SJSA1 (cell line): ENCODE data around the gene ACOT12. TPM values are rescaled to one million over a fixed set of nuclear protein-coding genes. Genes with fewer than 3 reads are reported as not detected.
"Not testable (repeated sequence)": the region's sequence is repeated elsewhere in the genome, so short reads cannot be mapped to it uniquely, and the experiment has no call there.

Source experiments
- DNase-seq, 2 experiments: peaks; one replicate each; pipeline ENCODE4 v3.0.0-alpha.2; 2015 to 2020; ENCODE audit warnings: low spot score in 2 of 2, low read depth in 1 of 2
- H3K27ac ChIP-seq: fragments of 250-450 bp; sonication (Bioruptor Pico); 2 replicates; pipeline ENCODE4 v1.5.1; 2020; ENCODE audit warnings: mild to moderate bottlenecking, moderate library complexity
- H3K27me3 ChIP-seq: fragments of 250-450 bp; sonication (Bioruptor Pico); replicated peaks from 2 replicates; pipeline ENCODE4 v1.5.1; 2020; ENCODE audit warnings: mild to moderate bottlenecking, moderate library complexity
- H3K36me3 ChIP-seq: fragments of 250-450 bp; sonication (Bioruptor Pico); 2 replicates; pipeline ENCODE4 v1.5.1; 2020; ENCODE audit warnings: mild to moderate bottlenecking
- H3K4me1 ChIP-seq: fragments of 250-450 bp; sonication (Bioruptor Pico); replicated peaks from 2 replicates; pipeline ENCODE4 v1.6.1; 2021; ENCODE audit warnings: mild to moderate bottlenecking
- H3K4me3 ChIP-seq: fragments of 250-450 bp; sonication (Bioruptor Pico); 2 replicates; pipeline ENCODE4 v1.5.1; 2020; ENCODE audit warnings: mild to moderate bottlenecking
- H3K9me3 ChIP-seq: fragments of 250-450 bp; sonication (Bioruptor Pico); replicated peaks from 2 replicates; pipeline ENCODE4 v1.5.1; 2020; ENCODE audit warnings: mild to moderate bottlenecking
- total RNA-seq: library from RNA; depleted of rRNA; stranded (reverse); fragments of >200 nt; shearing (Covaris generic); gene quantifications from 2 replicates; pipeline ENCODE4 v1.2.3, GENCODE V29; 2014

The ACOT12 gene
- total RNA-seq, 1 experiment from 2014 or later, result not detected

- Histone ChIP-seq H3K4me3 (no peak overlapping the region), H3K27me3 (0 out of 2 replicates have a peak, but pooled peaks cover 4% of the 10 kb centered on the region), H3K36me3 (no peaks in the 10 kb centered on the region), H3K27ac (no peak overlapping the region), H3K9me3 (no peaks in the 10 kb centered on the region), H3K4me1 (no peaks in the 10 kb centered on the region)
- no peak for DNase-seq
Measured at GRCh38 chr5:81349161-81349560, 44.8 kb downstream of the ACOT12 start.

DNA sequence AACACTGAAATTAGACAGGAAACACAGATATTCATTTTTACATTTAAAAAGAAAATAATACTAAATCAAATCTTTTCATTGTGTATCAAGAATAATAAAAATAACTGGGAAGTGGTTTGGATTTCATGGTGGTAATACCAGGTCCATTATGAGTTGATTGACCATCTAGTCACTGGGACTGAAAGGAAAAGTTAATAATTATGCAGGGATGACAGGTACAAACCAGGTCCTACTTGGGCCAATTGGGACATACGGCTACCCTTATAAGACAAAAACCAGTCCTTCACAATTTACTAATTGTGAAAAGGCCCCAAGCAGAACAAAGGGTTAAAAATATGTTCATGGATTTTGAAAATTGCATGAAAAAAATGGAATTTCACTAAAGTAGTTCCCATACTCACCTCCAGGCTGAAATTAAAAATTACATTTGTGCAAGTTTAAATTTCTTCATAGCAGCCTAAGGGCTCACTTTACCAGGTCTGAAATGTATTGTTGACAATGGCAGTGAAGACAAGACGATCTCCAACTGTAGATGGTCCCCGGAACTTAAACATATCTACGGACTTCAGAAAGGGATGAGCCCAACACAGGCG, 48.4 kb downstream of the ACOT12 start:
- no peaks in the 10 kb centered on the region for H3K9me3 ChIP-seq
- H3K36me3 ChIP-seq, result no peaks in the 10 kb centered on the region
- no peaks in the 10 kb centered on the region for H3K4me1 ChIP-seq
- no peak overlapping the region for H3K4me3 ChIP-seq
- H3K27ac ChIP-seq, result no peak overlapping the region
- H3K27me3 ChIP-seq, result no peaks in the 10 kb centered on the region
- DNase-seq, result no peak

- Histone ChIP-seq H3K27ac (no peak overlapping the region), H3K4me1 (no peaks in the 10 kb centered on the region), H3K36me3 (no peaks in the 10 kb centered on the region), H3K9me3 (no peaks in the 10 kb centered on the region), H3K4me3 (no peak overlapping the region), H3K27me3 (no peaks in the 10 kb centered on the region)
- DNase-seq, result no peak
Measured at GRCh38 chr5:81344736-81345135, 49.2 kb downstream of the ACOT12 start.

GRCh38 chr5:81338213-81338612, 55.7 kb downstream of the ACOT12 start:
- H3K9me3 ChIP-seq, H3K4me3 ChIP-seq, H3K4me1 ChIP-seq, H3K36me3 ChIP-seq, H3K27ac ChIP-seq, H3K27me3 ChIP-seq, DNase-seq: not testable (repeated sequence)

DNA sequence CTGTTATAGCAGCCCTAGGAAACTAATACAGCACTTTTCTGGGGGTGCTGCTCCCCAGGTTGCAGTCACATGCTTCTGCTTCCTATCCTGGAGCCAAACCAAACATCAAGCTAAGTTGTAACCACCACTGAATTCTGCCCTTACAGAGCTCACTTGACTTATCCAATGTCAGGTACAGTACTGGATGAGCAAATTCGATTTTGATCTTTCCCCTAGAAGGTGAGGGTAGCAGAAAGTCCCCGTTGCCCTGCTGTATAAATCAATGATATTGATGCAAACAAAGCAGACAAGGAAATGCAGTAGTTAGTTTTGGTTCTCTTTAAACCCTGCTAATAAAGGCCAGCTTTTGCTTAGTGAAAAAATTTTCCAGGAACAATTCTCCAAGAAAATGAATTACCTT, 56.1 kb downstream of the ACOT12 start:
- Histone ChIP-seq H3K9me3 (no peaks in the 10 kb centered on the region), H3K4me3 (no peak overlapping the region), H3K36me3 (no peaks in the 10 kb centered on the region), H3K27ac (no peak overlapping the region), H3K27me3 (no peaks in the 10 kb centered on the region; the same call in 1 of the 2 replicates), H3K4me1 (no peaks in the 10 kb centered on the region)
- no peak for DNase-seq

DNA sequence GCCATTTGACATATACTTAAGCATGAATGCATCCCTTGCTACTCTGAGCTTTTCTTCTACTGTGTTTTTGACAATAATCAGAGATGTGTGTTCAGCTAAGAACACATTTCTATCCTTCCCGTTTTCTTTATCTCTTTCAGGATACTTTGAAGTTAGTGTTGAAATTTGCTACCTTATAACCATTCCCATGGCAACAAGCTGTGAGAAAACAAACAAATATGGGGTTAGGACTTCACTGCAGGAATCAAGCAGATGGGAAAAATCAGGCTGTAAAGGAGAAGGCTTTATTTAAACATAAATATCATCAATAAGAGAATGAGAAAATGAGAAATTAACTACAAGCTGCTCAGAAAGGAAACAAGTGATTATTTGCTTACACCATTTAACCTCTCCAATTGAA, 57.4 kb downstream of the ACOT12 start:
- no peak for DNase-seq
- H3K9me3 ChIP-seq, result no peaks in the 10 kb centered on the region
- H3K36me3 ChIP-seq, result no peaks in the 10 kb centered on the region
- no peaks in the 10 kb centered on the region for H3K4me1 ChIP-seq
- no peaks in the 10 kb centered on the region; the same call in 1 of the 2 replicates for H3K27me3 ChIP-seq
- H3K4me3 ChIP-seq, result no peak overlapping the region
- H3K27ac ChIP-seq, result no peak overlapping the region

DNA sequence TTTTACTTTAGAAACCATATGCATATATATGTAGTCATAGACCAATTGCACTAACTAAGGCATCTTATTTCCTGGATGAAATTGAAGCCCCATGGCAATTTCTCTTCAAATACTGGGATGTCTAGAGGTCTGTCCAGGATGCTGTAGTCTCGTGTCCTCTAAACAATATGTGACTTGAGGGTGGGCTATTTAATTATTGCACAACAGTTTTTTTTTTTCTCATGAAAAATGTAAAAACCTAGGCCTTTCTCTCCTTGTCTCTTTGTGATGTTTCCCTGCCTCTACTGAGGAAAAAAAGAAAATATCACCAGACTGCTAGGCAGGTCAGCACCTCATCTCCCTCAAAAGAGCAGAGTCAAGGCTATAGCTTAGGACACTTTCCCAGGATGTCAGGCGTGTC, 58.0 kb downstream of the ACOT12 start:
- H3K27ac ChIP-seq, result no peak overlapping the region
- no peaks in the 10 kb centered on the region for H3K9me3 ChIP-seq
- no peak overlapping the region for H3K4me3 ChIP-seq
- no peak for DNase-seq
- no peaks in the 10 kb centered on the region for H3K4me1 ChIP-seq
- no peaks in the 10 kb centered on the region for H3K36me3 ChIP-seq
- H3K27me3 ChIP-seq, result no peaks in the 10 kb centered on the region; the same call in 1 of the 2 replicates

GRCh38 chr5:81334304-81335061, 59.5 kb downstream of the ACOT12 start:
- H3K27ac ChIP-seq, result no peak overlapping the region
- no peaks in the 10 kb centered on the region for H3K9me3 ChIP-seq
- H3K36me3 ChIP-seq, result no peaks in the 10 kb centered on the region
- no peak overlapping the region for H3K4me3 ChIP-seq
- no peak for DNase-seq
- no peaks in the 10 kb centered on the region; the same call in 1 of the 2 replicates for H3K27me3 ChIP-seq
- H3K4me1 ChIP-seq, result no peaks in the 10 kb centered on the region

GRCh38 chr5:81326554-81326953, 67.4 kb downstream of the ACOT12 start:
- H3K4me3 ChIP-seq, result no peak overlapping the region
- no peaks in the 10 kb centered on the region for H3K36me3 ChIP-seq
- DNase-seq, result no peak
- no peaks in the 10 kb centered on the region for H3K27me3 ChIP-seq
- H3K27ac ChIP-seq, result no peak overlapping the region
- no peaks in the 10 kb centered on the region for H3K9me3 ChIP-seq
- H3K4me1 ChIP-seq, result no peaks in the 10 kb centered on the region

- H3K36me3 ChIP-seq, result peaks cover 20% of the 10 kb centered on the region
- no peaks in the 10 kb centered on the region for H3K9me3 ChIP-seq
- H3K27ac ChIP-seq, result no peak overlapping the region
- no peaks in the 10 kb centered on the region for H3K27me3 ChIP-seq
- no peak for DNase-seq
- peaks cover 8% of the 10 kb centered on the region for H3K4me1 ChIP-seq
- no peak overlapping the region for H3K4me3 ChIP-seq
Measured at GRCh38 chr5:81317536-81317935, 76.4 kb downstream of the ACOT12 start.

DNA sequence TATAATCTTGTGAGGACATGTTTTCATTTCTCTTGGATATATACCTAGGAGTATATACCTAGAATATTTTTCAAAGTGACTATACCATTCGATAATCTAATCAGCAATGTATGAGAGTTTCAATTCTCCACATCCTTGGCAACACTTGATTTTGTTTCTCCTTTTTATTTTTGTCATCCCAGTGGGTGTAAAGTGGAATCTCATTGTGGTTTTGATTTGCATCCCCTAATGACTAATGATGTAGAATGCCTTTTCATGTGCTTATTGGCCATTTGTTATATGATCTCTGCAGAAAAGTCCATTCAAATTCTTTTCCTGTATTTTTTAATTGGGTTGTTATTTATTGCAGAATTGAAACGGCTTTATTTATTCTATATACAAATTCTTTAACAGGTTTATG, 77.4 kb downstream of the ACOT12 start:
- Histone ChIP-seq H3K27me3 (no peaks in the 10 kb centered on the region), H3K4me1 (peaks cover 8% of the 10 kb centered on the region), H3K9me3 (no peaks in the 10 kb centered on the region), H3K36me3 (peaks cover 29% of the 10 kb centered on the region), H3K27ac (no peak overlapping the region), H3K4me3 (no peak overlapping the region)
- no peak for DNase-seq

- H3K27ac ChIP-seq, result no peak overlapping the region
- peaks cover 8% of the 10 kb centered on the region for H3K4me1 ChIP-seq
- DNase-seq, result no peak
- H3K27me3 ChIP-seq, result no peaks in the 10 kb centered on the region
- peaks cover 37% of the 10 kb centered on the region for H3K36me3 ChIP-seq
- H3K4me3 ChIP-seq, result no peak overlapping the region
- no peaks in the 10 kb centered on the region for H3K9me3 ChIP-seq
Measured at GRCh38 chr5:81315830-81316229, 78.1 kb downstream of the ACOT12 start.

- H3K4me3 ChIP-seq, result no peak overlapping the region
- peaks cover 42% of the 10 kb centered on the region for H3K36me3 ChIP-seq
- no peak overlapping the region for H3K27ac ChIP-seq
- peaks cover 8% of the 10 kb centered on the region for H3K4me1 ChIP-seq
- H3K9me3 ChIP-seq, result no peaks in the 10 kb centered on the region
- DNase-seq, result peak in 1 of 2 experiments; percentile 36
- H3K27me3 ChIP-seq, result no peaks in the 10 kb centered on the region
Measured at GRCh38 chr5:81315336-81315735, 78.6 kb downstream of the ACOT12 start.

GRCh38 chr5:81314581-81314980, 79.4 kb downstream of the ACOT12 start:
- DNase-seq, result no peak
- H3K27me3 ChIP-seq, result no peaks in the 10 kb centered on the region
- peaks cover 44% of the 10 kb centered on the region for H3K36me3 ChIP-seq
- H3K27ac ChIP-seq, result no peak overlapping the region
- no peak overlapping the region for H3K4me3 ChIP-seq
- H3K9me3 ChIP-seq, result no peaks in the 10 kb centered on the region
- peaks cover 8% of the 10 kb centered on the region for H3K4me1 ChIP-seq
